Measurements from ENCODE around the gene CTNNB1. TPM values are rescaled to one million over a fixed set of nuclear protein-coding genes. Genes with fewer than 3 reads are reported as not detected.

The CTNNB1 gene
- polyA plus RNA-seq, 1 donor (not counting 4 experiments of a cell fraction or from before 2014, with no cell fraction given) = 644 TPM

- Histone ChIP-seq H3K4me3 (ENCODE audit: control insufficient read depth in 2 of 3, extremely low read depth in 1 of 3, insufficient read depth in 2 of 3, low read depth in 1 of 3, low read length in 3 of 3) (no peak overlapping the region), H3K79me2 (ENCODE audit: control insufficient read depth, insufficient read depth, low read length) (no peaks in the 10 kb centered on the region), H2AFZ (ENCODE audit: control insufficient read depth, low read length) (no peak overlapping the region), H4K20me1 (ENCODE audit: control insufficient read depth, extremely low read depth, insufficient read depth, low read length) (no peaks in the 10 kb centered on the region), H3K4me2 (ENCODE audit: control insufficient read depth, extremely low read depth, insufficient read depth, low read depth, low read length) (no peak overlapping the region), H3K27ac (ENCODE audit: control insufficient read depth, insufficient read depth, low read length) (no peak overlapping the region), H3K9me1 (ENCODE audit: control insufficient read depth, extremely low read depth, insufficient read depth, low read length) (no peaks in the 10 kb centered on the region), H3K36me3 (ENCODE audit: control insufficient read depth in 2 of 2, extremely low read depth in 1 of 2, insufficient read depth in 2 of 2, low read length in 2 of 2) (peaks cover 36 to 38% of the 10 kb centered on the region in 2 experiments), H3K27me3 (ENCODE audit: control insufficient read depth, extremely low read depth, insufficient read depth, low read length) (no peaks in the 10 kb centered on the region), H3K4me1 (ENCODE audit: control insufficient read depth, extremely low read depth, insufficient read depth, low read length) (no peaks in the 10 kb centered on the region), H3K9me3 (ENCODE audit: control insufficient read depth, low read depth, low read length) (no peaks in the 10 kb centered on the region), H3K9ac (ENCODE audit: control insufficient read depth, extremely low read depth, insufficient read depth, low read length) (no peak overlapping the region)
- DNase-seq (ENCODE audit: low read depth, low spot score) (no peak), FAIRE-seq (no peak)
- dilution Hi-C loops (cut with MboI; ENCODE audit: extremely low pct_ligation_motif_present, low sequenced_read_pairs) = loop anchor here (25.0 kb wide), 1 partner anchor 652 kb away; no protein-coding TSS in a partner anchor
- no peak for TF ChIP-seq EZH2 (IDR thresholded peaks at IDR 0.05; ENCODE audit: low read length)
Observed at GRCh38 chr3:41239587-41239986, 40.3 kb downstream of the CTNNB1 start.

GRCh38 chr3:41241161-41241560 is 41.9 kb downstream of the CTNNB1 start:
- Histone ChIP-seq H3K4me2 (ENCODE audit: control insufficient read depth, extremely low read depth, insufficient read depth, low read depth, low read length) (no peak overlapping the region), H3K4me3 (ENCODE audit: control insufficient read depth in 2 of 3, extremely low read depth in 1 of 3, insufficient read depth in 2 of 3, low read depth in 1 of 3, low read length in 3 of 3) (no peak overlapping the region), H3K36me3 (ENCODE audit: control insufficient read depth in 2 of 2, extremely low read depth in 1 of 2, insufficient read depth in 2 of 2, low read length in 2 of 2) (peaks cover 27 to 32% of the 10 kb centered on the region in 2 experiments), H4K20me1 (ENCODE audit: control insufficient read depth, extremely low read depth, insufficient read depth, low read length) (no peaks in the 10 kb centered on the region), H3K9me1 (ENCODE audit: control insufficient read depth, extremely low read depth, insufficient read depth, low read length) (no peaks in the 10 kb centered on the region), H3K27me3 (ENCODE audit: control insufficient read depth, extremely low read depth, insufficient read depth, low read length) (no peaks in the 10 kb centered on the region), H2AFZ (ENCODE audit: control insufficient read depth, low read length) (no peak overlapping the region), H3K27ac (ENCODE audit: control insufficient read depth, insufficient read depth, low read length) (no peak overlapping the region), H3K4me1 (ENCODE audit: control insufficient read depth, extremely low read depth, insufficient read depth, low read length) (no peaks in the 10 kb centered on the region), H3K9ac (ENCODE audit: control insufficient read depth, extremely low read depth, insufficient read depth, low read length) (no peak overlapping the region), H3K79me2 (ENCODE audit: control insufficient read depth, insufficient read depth, low read length) (no peaks in the 10 kb centered on the region), H3K9me3 (ENCODE audit: control insufficient read depth, low read depth, low read length) (no peaks in the 10 kb centered on the region)
- dilution Hi-C loops (cut with MboI; ENCODE audit: extremely low pct_ligation_motif_present, low sequenced_read_pairs) = loop anchor here (25.0 kb wide), 1 partner anchor 654 kb away; no protein-coding TSS in a partner anchor
- TF ChIP-seq EZH2 (IDR thresholded peaks at IDR 0.05; ENCODE audit: low read length) (no peak), CTCF (optimal IDR thresholded peaks at IDR 0.05 in 1 of 3, IDR thresholded peaks at IDR 0.05 in 1 of 3, conservative IDR thresholded peaks at IDR 0.05 in 1 of 3; ENCODE audit: extremely low read depth in 1 of 3, insufficient read depth in 2 of 3, low read length in 3 of 3) (no peak)
- DNase-seq (ENCODE audit: low read depth, low spot score) (no peak), FAIRE-seq (no peak)

Data from keratinocyte (primary cell).